Posterior vena cava (tissue), 2 donors: Measurements from ENCODE around the gene ALOX12B. TPM values are rescaled to one million over a fixed set of nuclear protein-coding genes. Genes with fewer than 3 reads are reported as not detected.

Experiments
- DNase-seq: peaks from one replicate; pipeline ENCODE4 v3.0.0-alpha.2; 2020; ENCODE audit warnings: low spot score
- intact Hi-C, 2 donors: fragments of 100-400 bp; cut with DNase I; formaldehyde crosslinking; loops; one replicate each; pipeline versions ENCODE4 v1.14.1 to v1.14.2; 2022 to 2023
- total RNA-seq, 2 donors: library from RNA; stranded (reverse); fragmentation: NEBNext Ultra II Directional; extraction: Animal tissue kit (Norgen Biotek cat#: 25700); gene quantifications; one replicate each; pipeline ENCODE4 v1.2.1, GENCODE V29; 2021
- donor health status: DM: yes; HTN: yes; CAD: no.
- donor health status: DM: yes; HTN: yes; CAD: no.

The ALOX12B gene
- total RNA-seq, 2 donors from 2014 or later: not detected

DNA sequence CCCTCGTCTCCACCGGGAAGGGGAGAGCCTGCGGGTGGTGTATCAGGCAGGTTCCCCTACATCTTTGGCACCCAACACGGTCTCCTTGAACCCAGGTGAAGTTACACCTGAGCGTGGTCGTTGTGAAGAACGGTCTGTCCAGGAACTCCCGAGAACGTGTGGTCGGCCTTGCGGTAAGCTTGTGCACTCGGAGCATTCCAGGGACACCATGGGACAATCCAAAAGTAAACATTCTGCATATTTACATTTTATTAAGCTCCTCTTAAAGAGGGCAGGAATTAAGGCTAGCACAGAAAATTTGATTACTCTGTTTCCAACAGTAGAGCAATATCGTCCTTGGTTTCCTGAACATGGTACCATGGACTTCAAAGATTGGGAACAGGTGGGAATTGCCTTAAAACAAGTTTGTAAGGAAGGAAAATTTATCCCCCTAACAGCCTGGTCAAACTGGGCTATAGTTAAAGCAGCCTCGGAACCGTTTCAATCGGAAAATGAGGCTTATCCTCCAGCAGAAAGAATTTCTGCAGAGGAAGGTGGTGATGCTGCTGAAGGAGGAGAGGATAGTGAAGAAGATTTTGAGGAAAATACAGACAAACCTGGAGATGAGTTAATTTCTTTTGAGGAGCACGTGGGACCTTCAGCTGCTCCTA is 30.4 kb downstream of the ALOX12B start:
- DNase-seq: no peak
- intact Hi-C loops: no loop called here

DNA sequence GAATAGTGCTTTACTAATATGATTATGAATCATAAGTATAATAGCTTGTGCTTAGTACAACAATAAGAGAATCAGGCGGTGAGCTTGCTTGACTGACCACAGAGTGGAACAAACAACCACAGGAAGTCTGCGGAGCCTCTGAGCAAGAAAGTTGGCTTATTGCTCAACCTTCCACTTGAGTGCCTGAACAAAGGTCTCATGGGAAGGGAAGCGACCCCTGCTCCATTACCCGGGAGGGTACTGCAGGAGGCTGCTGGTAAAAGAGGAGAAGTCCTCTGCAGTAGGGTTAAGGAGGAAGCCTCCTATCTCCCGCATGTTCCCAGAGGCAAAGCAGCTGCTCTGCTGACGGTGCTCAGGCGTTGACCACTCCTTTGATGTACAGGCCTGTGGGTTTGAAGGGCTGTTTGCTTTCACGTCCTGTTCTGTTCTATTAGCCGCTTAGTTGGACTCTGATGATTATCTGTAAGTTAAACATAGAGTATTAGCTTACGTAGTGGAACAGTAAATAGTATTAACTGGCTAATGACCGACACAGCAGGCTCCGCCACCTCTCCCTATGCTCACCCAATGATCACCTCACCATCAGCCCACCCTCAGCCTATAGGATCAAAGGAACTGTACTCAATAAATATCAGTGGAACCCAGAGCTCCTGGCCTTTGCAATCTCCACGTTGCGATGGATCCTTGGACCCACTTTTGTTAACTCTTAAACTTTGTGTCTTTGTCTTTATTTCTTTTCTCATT is 31.1 kb downstream of the ALOX12B start:
- intact Hi-C loops: no loop called here
- DNase-seq: peak; percentile 79

DNA sequence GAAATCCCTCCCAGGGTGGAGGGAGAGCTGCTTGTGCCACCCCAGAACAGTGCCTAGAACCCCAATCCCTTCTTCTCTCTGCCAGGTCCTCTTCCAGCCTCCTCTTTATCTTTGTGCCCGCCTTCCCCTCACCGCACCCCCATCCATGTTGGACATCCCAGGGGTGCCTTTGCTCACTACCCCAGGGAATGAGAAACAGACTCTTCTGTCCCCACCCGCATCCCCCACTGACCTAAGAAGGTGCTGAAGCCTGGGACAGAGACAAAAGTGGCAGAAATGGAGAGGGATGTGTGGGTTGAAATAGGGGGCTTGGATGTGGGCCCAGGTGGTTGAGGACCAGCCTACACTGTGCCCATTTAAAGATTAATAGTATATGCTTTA is 31.7 kb downstream of the ALOX12B start:
- DNase-seq: no peak
- intact Hi-C loops: no loop called here

DNA sequence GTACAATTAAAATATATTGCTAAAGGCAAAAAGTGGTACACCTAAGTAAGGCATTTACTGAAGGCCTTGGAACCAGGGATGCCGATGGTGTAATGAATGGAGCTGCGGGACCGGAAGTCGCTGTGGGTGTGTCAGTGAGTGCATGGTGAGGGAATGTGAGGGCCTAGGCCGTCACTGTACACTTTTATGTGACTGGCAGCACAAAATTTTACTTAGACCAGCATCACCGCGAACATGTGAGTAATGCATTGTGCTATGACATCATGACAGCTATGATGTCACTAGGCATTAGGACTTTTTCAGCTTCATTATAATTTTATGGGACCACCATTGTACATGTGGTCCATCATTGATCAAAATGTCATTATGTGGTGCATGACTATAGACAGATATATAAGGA is 33.9 kb downstream of the ALOX12B start:
- DNase-seq: no peak
- intact Hi-C loops: no loop called here

DNA sequence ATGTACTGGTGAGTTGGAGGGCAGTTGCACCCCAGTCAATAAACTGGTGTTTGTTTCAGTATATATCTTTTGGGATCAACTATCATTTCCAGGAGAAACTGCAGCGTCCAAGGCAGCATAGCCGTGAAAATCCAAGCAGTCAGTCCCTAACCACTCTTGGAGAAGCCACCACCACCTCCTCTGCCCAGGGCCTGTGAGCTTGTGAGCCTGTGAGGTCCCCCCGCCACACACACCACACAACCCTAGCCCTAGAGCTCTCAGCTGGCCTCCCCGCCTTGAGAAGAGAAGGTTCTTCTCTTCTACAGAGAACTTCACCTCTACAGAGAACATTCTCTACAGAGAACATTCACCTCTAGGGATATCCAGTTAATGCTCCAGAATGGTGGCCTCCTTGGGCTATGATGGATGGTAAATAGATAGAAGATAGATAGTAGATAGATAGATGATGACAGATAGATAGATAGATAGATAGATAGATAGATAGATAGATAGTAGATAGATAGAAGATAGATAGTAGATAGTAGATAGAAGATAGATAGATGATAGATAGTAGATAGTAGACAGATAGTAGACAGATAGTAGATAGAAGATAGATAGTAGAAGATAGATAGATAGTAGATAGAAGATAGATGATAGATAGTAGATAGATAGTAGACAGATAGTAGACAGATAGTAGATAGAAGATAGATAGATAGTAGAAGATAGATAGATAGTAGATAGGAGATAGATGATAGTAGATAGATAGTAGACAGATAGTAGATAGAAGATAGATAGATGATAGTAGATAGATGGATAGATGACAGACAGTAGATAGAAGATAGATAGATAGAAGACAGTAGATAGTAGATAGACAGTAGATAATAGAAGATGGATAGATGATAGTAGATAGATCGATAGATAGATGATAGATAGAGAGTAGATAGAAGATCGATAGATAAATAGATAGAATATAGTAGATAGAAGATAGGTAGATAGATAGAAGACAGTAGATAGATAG is 35.0 kb downstream of the ALOX12B start:
- intact Hi-C loops: no loop called here
- DNase-seq: peak; percentile 71

DNA sequence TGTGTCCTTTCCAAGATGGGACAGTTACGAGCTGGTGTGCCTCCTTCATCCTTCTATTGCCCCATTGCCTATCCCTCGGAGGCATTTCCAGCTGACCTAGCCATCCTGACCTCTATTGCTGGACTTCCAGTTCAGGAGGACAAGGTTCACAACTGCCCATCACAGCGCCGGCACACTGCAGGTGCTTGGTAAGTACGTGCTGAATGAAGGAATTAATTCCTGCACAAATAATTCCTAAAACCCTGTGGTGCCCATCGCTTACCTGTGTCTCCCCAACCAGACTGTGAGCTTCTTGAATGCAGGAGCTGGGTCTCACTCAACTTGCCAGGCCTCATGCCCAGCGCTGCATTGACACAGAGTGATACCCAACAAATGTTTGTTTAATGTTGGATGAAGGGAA is 35.7 kb downstream of the ALOX12B start:
- intact Hi-C loops: no loop called here
- no peak for DNase-seq

DNA sequence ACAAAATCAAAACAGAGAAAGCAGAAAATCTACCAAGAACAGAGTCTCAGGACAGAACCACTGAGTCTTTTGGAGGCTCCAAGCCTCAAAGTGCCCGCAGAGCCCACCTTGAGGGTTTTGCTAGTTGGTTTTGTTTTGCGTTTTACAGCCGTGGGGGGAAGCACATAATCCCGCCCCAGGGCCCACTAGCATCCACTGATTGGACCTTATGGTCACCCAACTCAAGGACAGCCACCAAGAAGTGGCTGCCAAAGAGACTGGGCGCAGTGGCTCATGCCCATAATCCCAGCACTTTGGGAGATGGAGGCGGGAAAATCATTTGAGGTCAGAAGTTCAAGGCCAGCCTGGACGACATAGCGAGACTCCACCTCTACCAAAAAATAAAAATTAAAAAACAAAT is 38.8 kb downstream of the ALOX12B start:
- intact Hi-C loops: no loop called here
- DNase-seq: no peak

DNA sequence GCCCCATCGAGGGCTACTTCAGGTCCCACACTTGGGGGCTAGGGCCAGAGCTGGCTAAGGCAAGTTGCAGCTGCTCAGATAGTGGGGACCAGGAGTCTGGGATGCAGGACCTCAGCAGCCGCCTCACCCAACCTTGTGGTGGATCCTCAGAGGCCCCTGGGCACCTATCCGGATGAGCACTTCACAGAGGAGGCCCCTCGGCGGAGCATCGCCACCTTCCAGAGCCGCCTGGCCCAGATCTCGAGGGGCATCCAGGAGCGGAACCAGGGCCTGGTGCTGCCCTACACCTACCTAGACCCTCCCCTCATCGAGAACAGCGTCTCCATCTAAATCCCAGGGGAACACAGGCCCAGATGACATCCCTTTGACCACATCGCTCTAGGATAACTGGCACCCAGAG is 39.3 kb downstream of the ALOX12B start:
- intact Hi-C loops: no loop called here
- DNase-seq: peak; percentile 59

DNA sequence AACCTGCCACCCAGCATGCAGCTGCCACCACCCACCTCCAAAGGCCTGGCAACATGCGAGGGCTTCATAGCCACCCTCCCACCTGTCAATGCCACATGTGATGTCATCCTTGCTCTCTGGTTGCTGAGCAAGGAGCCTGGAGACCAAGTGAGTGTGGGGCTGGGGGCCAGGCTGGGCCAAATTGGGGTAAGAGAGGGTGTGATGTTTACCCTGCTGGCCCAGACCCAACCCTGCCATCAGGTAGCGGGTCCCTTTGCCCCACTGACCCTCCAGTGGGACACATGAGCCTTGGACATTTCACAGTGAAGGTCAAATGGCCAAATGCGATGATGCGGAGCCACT is 39.8 kb downstream of the ALOX12B start:
- peak; percentile 47 for DNase-seq
- intact Hi-C loops: no loop called here

DNA sequence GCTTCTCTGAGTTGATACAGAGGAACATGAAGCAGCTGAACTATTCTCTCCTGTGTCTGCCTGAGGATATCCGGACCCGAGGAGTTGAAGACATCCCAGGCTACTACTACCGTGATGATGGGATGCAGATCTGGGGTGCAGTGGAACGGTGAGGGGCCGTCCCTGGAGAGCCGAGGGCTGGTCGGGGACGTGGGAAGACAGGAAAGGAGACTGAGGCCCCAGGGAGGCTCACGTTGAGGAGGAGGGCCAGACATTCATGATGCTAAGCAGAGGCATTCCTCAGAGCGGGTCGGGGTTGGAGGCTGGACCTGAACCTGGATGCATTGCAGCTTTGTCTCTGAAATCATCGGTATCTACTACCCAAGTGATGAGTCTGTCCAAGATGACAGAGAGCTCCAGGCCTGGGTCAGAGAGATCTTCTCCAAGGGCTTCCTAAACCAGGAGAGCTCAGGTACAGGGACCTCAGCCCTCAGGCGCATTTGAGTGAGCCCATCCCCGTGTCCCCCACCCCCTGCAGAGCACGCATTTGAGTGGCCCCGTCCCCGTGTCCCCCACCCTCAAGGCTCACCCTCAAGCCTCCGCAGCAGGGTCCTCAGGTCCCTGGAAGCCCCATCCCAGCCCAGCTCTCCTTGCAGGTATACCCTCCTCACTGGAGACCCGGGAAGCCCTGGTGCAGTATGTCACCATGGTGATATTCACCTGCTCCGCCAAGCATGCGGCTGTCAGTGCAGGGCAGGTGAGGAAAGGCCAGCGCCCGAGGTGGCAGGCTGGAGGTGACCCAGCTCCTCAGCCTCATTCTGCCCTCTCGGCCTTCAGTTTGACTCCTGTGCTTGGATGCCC is 40.4 kb downstream of the ALOX12B start:
- DNase-seq: peak; percentile 61
- intact Hi-C loops: no loop called here

DNA sequence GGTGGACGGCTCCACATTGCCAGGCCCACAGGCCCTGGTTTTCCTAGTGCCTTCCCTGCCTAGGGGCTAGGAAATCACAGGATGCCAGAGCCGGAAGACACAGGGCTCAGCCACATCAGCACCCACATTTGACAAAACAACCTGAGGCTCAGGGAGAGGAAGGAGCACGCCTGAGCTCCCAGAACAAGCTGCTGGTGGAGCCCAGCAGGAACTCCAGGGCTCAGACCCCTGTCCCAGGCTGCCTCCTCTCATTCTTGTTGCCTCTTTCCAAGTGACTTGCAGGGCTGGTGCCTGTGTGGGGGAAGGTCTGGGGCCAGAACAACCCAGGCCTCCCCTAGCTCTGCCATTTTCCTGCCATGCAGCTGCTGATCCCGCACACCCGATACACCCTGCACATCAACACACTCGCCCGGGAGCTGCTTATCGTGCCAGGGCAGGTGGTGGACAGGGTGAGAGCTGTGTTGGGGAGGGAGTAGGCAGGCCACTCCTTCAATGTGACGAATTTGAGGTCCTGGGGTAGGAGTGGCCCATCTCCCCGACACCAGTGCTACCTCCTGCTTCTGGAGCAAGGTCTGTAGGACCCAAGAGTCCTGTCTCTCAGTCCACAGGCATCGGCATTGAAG is 41.1 kb downstream of the ALOX12B start:
- intact Hi-C loops: no loop called here
- DNase-seq: peak; percentile 46

DNA sequence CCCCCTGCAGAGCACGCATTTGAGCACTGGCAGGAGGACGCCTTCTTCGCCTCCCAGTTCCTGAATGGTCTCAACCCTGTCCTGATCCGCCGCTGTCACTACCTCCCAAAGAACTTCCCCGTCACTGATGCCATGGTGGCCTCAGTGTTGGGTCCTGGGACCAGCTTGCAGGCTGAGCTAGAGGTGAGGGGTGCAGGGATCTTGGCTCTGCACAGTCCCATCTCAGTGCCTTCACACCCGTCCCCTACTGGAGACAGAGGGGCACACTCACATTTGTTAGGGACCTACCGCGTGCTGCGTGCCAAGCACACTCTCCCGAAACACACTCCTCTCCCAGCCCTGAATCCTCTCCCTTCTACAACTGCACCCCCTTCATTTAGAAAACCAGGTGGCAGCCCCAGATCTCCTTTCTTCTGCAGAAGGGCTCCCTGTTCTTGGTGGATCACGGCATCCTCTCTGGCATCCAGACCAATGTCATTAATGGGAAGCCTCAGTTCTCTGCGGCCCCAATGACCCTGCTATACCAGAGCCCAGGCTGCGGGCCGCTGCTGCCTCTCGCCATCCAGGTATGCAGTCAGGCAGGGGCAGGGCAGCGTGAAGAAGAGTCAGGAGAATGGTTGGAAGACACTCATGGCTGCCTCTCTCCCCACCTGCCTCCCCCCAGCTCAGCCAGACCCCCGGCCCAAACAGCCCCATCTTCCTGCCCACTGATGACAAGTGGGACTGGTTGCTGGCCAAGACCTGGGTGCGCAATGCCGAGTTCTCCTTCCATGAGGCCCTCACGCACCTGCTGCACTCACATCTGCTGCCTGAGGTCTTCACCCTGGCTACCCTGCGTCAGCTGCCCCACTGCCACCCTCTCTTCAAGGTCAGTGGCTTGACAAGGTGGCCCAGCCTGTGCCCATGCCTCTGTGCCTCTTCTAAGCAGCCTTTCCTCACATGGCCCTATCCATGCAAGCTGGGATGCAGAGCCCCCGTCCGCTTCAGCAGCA is 42.4 kb downstream of the ALOX12B start:
- peak; percentile 71 for DNase-seq
- intact Hi-C loops: no loop called here

DNA sequence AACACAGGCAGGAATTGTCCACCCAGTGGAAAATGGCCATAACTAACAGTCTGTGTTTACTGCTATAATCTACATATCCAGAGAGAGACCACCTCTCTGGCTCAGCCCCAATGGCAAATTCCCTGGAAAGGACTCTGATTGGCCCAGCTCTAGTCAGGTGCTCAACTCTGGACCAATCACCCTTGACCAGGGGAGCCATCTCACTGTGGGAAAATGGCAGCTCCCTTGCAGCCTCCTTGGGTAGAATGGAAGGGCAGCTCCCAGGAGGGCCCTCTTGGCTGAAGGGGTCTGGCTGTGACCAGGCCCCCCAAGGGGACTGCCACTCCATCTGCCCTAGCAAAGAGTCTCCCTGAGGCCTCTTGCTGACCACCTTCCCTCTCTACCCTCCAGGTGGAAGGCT is 45.5 kb downstream of the ALOX12B start:
- no peak for DNase-seq
- intact Hi-C loops: no loop called here

DNA sequence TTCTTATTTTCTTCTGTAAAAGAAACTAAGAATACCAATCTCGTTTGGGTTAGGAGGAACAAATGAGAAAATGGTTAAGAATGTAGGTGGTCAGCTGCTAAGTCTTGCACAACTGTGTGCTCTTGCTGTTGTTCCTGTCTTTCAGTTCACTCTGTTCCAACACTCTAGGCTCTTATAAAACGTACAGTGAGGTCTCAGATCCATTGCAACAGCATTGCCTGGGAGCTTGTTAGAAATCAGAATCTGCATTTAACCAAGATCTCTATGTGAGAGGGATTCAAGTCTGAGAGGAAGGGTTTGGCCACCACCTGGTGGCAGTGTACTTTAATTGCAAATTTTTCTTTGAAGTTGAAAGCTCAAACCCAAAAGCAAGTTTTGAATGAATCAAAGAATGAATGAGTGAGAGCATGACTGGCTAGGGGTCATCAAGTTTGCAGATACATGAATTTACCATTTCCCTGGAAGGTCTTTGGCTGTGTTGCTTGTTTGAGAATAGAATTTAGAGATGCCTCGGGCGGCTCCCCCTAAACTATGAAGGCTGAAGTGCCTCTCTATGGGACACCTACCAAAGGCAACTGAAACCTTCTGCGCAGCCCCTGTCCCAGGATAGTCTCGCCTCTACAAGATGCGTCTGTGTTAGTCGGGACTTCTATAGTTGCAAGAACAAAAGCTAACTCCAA is 46.1 kb downstream of the ALOX12B start:
- intact Hi-C loops: no loop called here
- DNase-seq: no peak

DNA sequence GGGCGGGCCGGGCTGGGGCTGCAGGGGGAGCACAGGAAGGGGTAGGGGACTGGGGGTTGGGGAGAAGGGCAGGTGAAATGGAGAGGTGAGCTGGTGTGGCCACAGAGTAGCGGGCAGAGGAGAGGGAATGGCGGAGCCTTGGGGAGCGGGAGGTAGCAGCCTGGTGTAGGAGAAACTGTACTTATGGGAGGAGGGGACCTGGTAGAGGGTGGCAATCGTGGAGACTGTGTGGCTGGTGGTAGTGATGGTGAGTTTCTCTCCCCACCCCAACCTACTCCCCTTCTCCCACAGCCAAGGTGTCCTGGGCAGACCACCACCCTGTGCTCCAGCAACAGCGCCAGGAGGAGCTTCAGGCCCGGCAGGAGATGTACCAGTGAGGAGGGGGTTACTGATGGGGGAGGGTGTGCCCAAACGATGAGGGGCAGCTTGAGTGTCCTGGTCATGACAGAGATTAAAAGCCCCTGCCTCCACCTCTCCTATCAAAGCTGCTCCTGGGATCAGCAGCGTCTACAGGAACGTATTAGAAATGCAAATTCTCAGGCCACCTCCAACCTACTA is 47.8 kb downstream of the ALOX12B start:
- intact Hi-C loops: no loop called here

DNA sequence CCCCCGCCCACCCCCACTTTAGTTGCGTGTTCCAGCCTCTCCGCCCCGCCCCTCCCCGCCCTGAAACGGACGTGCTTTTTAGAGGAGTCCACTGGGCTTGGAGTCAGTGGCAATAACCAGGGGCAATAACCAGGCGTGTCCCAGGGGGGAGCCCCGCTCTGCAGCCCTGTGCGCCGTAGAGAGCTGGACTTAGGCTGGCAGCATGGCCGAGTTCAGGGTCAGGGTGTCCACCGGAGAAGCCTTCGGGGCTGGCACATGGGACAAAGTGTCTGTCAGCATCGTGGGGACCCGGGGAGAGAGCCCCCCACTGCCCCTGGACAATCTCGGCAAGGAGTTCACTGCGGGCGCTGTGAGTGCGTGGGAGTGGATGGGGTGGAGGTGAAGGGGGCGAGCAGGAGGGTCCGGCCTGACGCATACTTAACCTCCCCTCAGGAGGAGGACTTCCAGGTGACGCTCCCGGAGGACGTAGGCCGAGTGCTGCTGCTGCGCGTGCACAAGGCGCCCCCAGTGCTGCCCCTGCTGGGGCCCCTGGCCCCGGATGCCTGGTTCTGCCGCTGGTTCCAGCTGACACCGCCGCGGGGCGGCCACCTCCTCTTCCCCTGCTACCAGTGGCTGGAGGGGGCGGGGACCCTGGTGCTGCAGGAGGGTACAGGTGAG is 48.4 kb downstream of the ALOX12B start, which contains the start of gene ALOX15B:
Gene ALOX15B (plus strand): TSS at position 106 of the 657 bp plus-strand sequence. CDS start 97 bp downstream, at position 203.
- DNase-seq: peak; percentile 79
- intact Hi-C loops: no loop called here

More for the DNA sequence above, 47.8 kb downstream of the ALOX12B start:
- no peak for DNase-seq
